NCI-H748 (cell line): Measurements from ENCODE around the gene SYNE1.
"Not testable (repeated sequence)": the region's sequence is repeated elsewhere in the genome, so short reads cannot be mapped to it uniquely, and the experiment has no call there.

Source experiments
- DNase-seq: peaks from one replicate; lab custom pipeline; 2025; ENCODE audit not compliant: unreplicated experiment; lab: John Stamatoyannopoulos, UW

The SYNE1 gene

DNA sequence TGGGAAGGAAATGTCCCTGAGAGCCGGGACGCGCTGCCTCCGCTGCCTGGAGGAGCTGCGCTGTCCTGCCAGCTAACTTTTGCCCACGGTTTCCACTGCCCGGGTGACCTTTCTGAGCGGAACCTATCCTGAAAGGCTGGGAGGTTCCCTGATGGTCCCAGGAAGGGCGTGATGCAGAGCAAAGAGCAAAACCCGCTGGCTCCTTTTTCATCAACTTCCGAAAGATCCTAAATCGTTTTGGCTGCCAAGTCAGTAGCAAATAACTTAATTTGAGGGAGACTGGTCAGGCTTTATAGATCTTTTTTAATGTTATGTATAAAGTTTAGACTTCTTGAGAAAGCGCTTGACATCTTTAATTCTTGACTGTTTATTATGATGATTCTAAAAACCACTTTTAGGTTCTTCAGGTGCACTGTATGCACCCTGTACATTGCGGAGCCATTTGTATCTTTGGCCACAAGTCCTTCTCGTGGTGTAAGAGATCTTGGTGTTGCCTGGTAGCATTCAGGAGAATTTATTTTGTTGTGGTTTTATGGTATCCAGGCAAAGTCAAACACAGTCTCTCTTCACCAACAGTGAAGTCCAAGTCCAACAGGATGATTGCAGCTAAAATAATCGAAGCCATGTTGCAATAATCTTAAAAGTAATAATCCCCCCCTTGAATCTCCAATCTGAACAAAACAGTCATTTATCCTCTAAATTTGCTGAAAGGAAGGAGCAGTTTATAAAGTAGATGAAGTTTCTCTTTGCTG lies at the start of gene SYNE1:
Gene SYNE1, minus strand, starts transcription at position 67 of the 752 bp plus-strand sequence. CDS start 9,031 bp downstream, outside the sequence.
- DNase-seq, result no peak

GRCh38 chr6:152685819-152686218 lies 48.7 kb upstream of the SYNE1 start:
- no peak for DNase-seq

GRCh38 chr6:152682935-152683334 lies 45.8 kb upstream of the SYNE1 start:
- DNase-seq, result not testable (repeated sequence)

- no peak for DNase-seq
Observed at GRCh38 chr6:152682141-152682540, 45.0 kb upstream of the SYNE1 start.

DNA sequence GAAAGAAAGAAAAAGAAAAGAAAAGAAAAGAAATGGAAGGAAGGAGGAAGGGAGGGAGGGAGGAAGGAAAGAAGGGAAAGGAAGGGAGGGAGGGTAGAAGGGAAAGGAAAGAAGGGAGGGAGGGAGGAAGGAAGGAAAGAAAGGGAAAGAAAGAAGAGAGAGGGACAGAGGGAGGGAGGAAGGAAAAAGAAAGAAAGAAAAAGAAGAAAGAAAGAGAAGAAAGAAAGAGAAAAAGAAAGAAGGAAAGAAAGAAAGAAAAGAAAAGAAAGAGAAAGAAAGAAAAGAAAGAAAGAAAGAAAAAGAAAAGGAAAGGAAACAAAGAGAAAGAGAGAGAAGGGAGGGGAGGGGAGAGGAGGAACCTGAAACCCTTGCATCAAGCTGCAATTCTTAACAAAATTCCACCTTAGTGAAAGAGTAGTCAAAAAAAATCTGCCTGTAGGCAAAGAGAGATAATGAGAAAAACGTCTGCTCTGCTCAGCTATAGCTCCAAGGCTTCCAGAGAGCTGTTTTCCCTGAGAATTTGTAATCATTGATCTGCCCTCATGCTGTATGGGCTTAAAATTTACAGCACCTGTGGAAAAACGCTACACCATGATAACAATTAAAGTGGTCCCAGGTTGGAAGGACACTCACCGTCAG lies 43.8 kb upstream of the SYNE1 start:
- no peak for DNase-seq

GRCh38 chr6:152680151-152680550 lies 43.0 kb upstream of the SYNE1 start:
- no peak for DNase-seq

DNA sequence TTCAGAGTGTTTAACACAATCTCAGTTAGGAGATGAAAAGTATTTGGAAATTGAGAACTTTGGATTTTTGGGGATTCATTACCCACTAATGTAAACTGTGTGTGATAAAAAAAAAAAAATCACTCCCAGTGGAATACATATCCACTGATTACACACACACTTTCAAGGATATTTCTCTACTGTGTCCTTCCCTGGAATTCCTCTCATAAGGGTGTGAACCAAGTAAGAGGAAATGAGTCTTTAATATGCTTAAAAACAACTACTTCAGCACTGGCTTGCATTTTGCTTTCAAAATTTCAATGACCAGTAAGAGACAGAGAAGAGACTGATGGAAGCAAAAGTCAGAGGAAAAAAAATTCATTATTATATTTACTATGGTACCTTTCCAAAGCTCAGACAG lies 36.1 kb upstream of the SYNE1 start:
- no peak for DNase-seq

DNA sequence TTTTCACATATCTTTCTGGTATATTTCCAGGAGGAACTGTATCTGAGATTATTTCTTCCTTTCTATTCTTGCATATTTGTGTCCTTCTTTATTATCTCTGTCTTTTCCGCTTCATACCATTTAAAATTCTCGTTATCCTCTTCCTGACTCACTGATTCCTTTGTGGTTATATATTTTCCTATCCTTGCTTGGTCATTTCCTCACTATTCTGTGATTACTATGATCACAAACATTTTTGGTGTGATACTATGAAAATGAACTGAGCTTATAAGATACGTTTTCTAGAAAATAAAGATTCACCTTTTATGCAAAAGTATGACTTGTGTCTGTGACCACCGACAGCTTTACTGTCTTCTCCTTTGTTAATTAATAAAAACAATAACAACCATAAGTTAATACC lies 34.0 kb upstream of the SYNE1 start:
- DNase-seq, result no peak

GRCh38 chr6:152669895-152670294 lies 32.7 kb upstream of the SYNE1 start:
- peak; percentile 21 for DNase-seq

GRCh38 chr6:152661776-152662175 lies 24.6 kb upstream of the SYNE1 start:
- no peak for DNase-seq

GRCh38 chr6:152651986-152652385 lies 14.8 kb upstream of the SYNE1 start:
- no peak for DNase-seq

- no peak for DNase-seq
Observed at GRCh38 chr6:152648105-152648504, 10.9 kb upstream of the SYNE1 start.

GRCh38 chr6:152646732-152647131 lies 9.6 kb upstream of the SYNE1 start:
- not testable (repeated sequence) for DNase-seq

- peak; percentile 55 for DNase-seq
Observed at GRCh38 chr6:152642578-152643375, 5.6 kb upstream of the SYNE1 start.

- peak; percentile 68 for DNase-seq
Observed at GRCh38 chr6:152636609-152637295, 410 bp downstream of the SYNE1 start.

GRCh38 chr6:152636021-152636608 lies 1.0 kb downstream of the SYNE1 start:
- peak; percentile 59 for DNase-seq

- DNase-seq, result no peak
Observed at GRCh38 chr6:152634773-152635172, 2.4 kb downstream of the SYNE1 start.

- no peak for DNase-seq
Observed at GRCh38 chr6:152632121-152632782, 4.9 kb downstream of the SYNE1 start.

DNA sequence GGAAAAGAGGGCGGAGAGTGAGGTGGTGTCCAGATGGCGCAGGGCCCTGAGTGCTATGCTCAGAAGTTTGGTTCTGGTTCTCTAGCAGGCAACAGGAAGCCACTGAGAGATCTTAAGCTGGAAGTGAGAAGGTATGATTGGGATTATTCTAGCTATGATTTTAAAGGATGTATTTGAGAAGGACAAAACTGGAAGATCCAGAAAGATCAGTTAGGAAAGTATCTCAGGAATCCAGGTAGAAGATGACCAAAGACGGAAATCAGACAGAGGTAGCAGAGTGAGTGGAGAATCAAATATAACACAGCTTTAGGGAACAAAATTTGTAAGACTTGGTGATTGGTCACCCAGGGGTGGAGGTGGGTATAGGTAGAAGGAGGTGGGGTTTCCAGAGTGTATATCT lies 5.8 kb downstream of the SYNE1 start:
- DNase-seq, result no peak

DNA sequence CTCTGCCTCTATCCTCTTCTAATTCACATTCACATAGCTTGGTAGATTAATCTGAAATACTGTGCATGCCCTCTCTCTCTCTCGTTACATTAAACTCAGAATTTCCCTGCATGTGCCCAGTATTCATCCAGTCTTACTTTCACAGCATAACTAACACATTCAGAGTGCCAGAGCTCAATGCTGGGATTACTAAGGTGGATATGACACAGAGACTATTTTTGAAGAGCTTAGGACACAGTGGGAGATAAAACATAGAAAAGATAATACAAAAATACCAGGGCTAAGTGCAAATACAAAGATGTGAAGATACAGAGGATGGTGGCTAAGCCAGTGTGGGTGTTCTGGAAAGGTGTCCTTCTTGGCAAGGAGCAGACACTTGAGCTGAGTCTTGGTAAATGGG lies 6.3 kb downstream of the SYNE1 start:
- no peak for DNase-seq
